HG03378 (cell line): ENCODE measurements around the gene ELAPOR2.
"Not testable (repeated sequence)": the region's sequence is repeated elsewhere in the genome, so short reads cannot be mapped to it uniquely, and the experiment has no call there.

Experiments used
- ATAC-seq: cut with Tn5 transposase; IDR thresholded peaks from one replicate; pipeline ENCODE4 v1.9.1; 2021; ENCODE audit warnings: mild to moderate bottlenecking, moderate library complexity; ENCODE audit not compliant: unreplicated experiment

Gene ELAPOR2

DNA sequence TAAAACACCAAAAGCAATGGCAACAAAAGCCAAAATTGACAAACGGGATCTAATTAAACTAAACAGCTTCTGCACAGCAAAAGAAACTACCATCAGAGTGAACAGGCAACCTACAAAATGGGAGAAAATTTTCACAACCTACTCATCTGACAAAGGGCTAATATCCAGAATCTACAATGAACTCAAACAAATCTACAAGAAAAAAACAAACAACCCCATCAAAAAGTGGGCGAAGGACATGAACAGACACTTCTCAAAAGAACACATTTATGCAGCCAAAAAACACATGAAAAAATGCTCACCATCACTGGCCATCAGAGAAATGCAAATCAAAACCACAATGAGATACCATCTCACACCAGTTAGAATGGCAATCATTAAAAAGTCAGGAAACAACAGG is 14.7 kb downstream of the ELAPOR2 start:
- ATAC-seq = not testable (repeated sequence)

DNA sequence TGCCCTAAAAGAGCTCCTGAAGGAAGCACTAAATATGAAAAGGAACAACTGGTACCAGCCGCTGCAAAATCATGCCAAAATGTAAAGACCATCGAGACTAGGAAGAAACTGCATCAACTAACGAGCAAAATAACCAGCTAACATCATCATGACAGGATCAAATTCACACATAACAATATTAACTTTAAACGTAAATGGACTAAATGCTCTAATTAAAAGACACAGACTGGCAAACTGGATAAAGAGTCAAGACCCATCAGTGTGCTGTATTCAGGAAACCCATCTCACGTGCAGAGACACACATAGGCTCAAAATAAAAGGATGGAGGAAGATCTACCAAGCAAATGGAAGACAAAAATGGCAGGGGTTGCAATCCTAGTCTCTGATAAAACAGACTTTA is 17.9 kb downstream of the ELAPOR2 start:
- ATAC-seq = not testable (repeated sequence)

- ATAC-seq = not testable (repeated sequence)
Measured at GRCh38 chr7:87039691-87040299, 19.7 kb downstream of the ELAPOR2 start.

DNA sequence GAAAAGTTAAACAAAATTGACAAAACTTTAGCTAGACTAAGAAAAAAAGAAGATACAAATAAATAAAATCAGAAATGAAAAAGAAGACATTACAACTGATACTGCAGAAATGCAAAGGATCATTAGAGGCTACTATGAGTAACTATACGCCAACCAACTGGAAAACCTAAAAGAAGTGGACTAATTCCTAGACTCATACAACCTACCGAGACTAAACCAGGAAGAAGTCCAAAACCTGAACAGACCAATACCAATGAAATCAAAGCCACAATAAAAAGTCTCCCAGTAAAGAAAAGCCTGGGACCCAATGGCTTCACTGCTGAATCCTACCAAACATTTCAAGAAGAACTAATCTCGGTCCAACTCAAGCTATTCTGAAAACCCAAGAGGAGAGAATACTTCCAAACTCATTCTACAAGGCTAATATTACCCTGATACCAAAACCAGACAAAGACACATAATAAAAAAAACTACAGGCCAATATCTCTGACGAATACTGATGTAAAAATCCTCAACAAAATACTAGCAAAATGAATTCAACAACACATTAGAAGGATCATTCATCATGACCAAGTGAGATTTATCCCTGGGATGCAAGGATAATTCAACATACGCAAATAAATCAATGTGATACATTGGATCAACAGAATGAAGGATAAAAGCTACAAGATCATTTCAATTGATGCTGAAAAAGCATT is 20.3 kb downstream of the ELAPOR2 start:
- no peak for ATAC-seq

DNA sequence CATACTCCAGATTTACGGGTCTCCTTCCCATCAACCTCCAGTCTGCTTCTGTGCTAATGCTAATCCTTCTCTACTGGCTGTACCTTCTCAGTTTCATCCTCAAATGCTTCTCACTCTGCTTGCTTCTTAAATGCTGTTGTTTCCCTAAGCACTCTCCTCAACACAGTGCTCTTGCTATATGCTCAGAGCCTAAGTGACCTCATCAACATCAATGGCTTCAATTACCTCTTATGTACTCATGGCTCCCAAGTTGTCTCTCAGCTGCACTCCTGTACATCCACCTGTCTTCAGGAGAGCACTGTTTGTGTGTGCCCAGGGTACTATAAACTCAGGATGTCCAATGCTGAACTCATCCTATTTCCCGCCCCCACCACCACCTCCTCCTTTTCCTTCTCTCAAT is 22.5 kb downstream of the ELAPOR2 start:
- no peak for ATAC-seq

DNA sequence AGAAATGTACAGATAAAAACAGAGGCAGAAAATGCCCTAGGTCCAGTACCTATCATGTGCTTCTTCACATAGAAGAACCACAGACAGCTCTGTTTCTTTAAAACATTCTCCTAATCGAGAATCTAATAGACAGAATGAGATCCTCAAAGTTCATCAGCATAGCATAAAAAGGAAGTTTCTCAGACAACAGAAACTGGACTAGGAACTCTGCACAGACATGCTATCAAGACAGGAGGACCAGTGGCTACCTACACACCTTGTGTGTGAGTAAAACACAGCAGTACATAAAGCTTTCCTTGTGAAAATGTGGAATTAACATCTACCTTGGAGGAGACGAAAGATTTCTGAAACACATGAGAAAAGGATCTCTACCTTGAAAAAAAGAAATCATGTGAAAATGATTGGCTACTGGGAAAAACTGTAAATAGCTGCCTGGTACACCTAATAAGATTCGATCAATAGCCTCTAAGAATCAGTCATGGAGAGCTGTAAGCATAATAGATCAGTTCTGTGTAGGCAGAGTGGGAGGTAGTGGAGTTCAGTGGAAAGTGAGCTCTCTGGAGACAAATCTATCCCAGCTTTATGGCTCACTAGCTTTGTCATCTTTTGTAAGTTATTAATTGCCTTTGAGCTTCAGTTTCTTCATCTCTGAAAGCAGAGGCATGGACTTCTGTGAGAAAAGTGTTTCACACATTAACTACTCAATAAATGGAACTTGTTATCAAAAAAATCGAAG is 26.7 kb downstream of the ELAPOR2 start:
- ATAC-seq = no peak

DNA sequence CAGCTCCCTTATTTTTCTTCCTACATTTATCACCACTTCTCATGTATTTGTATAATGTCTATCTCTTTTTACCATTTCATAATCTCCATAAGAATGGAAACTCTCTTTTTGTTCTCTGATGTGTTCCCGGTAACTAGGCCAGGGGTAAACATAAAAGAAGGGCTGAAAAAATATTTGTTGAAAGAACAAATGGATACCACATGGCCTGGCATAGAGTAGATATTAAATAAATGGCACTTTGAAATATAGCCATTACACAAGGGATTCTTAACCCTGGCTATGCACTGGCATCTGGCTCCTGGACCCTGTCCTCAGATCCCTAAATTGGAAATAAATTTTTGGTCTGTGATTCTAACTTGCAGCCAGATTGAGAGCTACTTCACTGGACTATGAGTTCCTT is 30.4 kb downstream of the ELAPOR2 start:
- no peak for ATAC-seq

GRCh38 chr7:87028636-87029035 is 30.8 kb downstream of the ELAPOR2 start:
- ATAC-seq = no peak

- peak; percentile 90 for ATAC-seq
Measured at GRCh38 chr7:87027900-87028299, 31.6 kb downstream of the ELAPOR2 start.

DNA sequence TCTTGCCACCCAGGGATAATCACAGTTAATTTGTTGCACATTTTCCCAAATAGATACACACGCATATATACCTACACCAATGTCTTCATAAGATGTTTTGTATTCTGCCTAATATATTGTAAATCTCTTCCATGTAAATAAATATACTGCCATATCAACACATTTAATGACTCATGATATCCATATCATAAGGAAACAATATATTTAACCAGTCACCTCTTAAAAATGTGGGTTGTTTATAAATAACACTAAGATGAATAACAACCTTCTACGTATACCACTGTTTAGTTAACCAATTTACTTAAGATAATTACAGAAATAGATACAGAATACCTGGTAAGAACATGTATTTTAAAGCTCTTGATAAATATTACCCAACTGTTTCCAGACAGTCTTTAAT is 38.2 kb downstream of the ELAPOR2 start:
- no peak for ATAC-seq

DNA sequence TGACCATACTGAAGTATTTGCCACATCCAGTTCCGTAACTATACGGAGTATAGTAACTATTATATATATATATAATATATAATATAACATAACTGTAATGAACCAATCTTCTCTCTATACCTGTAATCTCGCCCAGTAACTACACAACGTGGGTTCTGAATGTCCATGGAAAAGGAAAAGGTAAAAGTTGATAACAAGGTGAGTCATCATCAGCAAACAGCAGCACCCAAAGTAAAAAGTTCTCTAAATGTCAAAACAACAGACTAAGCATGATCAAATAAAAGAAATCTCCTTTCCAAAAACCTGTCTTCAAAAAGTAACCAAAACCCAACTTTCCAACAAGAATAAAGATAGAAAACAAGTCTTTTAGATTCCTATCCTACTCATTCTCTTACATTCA is 42.8 kb downstream of the ELAPOR2 start:
- ATAC-seq = no peak

DNA sequence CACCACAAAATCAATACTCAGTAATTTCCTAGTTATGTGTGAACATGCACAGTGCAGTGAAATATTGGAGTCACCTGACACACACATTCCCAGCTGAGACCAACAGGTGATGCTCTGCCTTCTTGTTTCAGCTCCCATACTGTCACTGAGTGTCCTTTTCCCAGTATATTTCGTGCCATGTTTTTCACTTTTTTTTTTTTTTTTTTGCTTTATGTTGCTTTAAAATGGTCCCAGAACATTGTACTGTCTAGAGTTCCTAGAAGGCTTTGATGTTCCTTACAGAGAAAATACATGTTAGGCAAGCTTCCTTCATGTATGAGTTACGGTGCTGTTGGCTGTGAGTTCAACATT is 45.6 kb downstream of the ELAPOR2 start:
- no peak for ATAC-seq

- no peak for ATAC-seq
Measured at GRCh38 chr7:87013136-87013839, 46.2 kb downstream of the ELAPOR2 start.
